Measurements from ENCODE around the gene LAIR1.

LAIR1 gene

GRCh38 chr19:54311486-54311885, 53.2 kb downstream of the LAIR1 start:
- H3K27ac Mint-ChIP-seq = no peak overlapping the region
- no peaks in the 10 kb centered on the region for H3K4me1 Mint-ChIP-seq
- TF ChIP-seq CTCF (IDR thresholded peaks at IDR 0.05; ENCODE audit: unreplicated experiment in 3 of 3) = no peak
- no peaks in the 10 kb centered on the region for H3K9me3 Mint-ChIP-seq
- H3K36me3 Mint-ChIP-seq (ENCODE audit: low read depth) = no peaks in the 10 kb centered on the region
- peaks cover 9% of the 10 kb centered on the region for H3K27me3 Mint-ChIP-seq (ENCODE audit: low read depth)
- no peak overlapping the region for H3K4me3 Mint-ChIP-seq

- no peak for TF ChIP-seq CTCF (IDR thresholded peaks at IDR 0.05; ENCODE audit: unreplicated experiment in 3 of 3)
Observed at GRCh38 chr19:54310543-54310942, 54.2 kb downstream of the LAIR1 start.

GRCh38 chr19:54309811-54310210, 54.9 kb downstream of the LAIR1 start:
- peaks cover 3% of the 10 kb centered on the region for H3K9me3 Mint-ChIP-seq
- TF ChIP-seq CTCF (IDR thresholded peaks at IDR 0.05; ENCODE audit: unreplicated experiment in 3 of 3) = no peak
- no peak overlapping the region for H3K4me3 Mint-ChIP-seq
- H3K36me3 Mint-ChIP-seq (ENCODE audit: low read depth) = no peaks in the 10 kb centered on the region
- no peak overlapping the region for H3K27ac Mint-ChIP-seq
- H3K27me3 Mint-ChIP-seq (ENCODE audit: low read depth) = peaks cover 12% of the 10 kb centered on the region
- no peaks in the 10 kb centered on the region for H3K4me1 Mint-ChIP-seq

More at GRCh38 chr19:54310543-54310942, 54.2 kb downstream of the LAIR1 start:
- Mint-ChIP-seq H3K27ac (no peak overlapping the region), H3K27me3 (ENCODE audit: low read depth) (peaks cover 9% of the 10 kb centered on the region), H3K9me3 (no peaks in the 10 kb centered on the region), H3K4me3 (no peak overlapping the region), H3K36me3 (ENCODE audit: low read depth) (no peaks in the 10 kb centered on the region), H3K4me1 (no peaks in the 10 kb centered on the region)

GRCh38 chr19:54307389-54308020, 57.2 kb downstream of the LAIR1 start:
- Mint-ChIP-seq H3K27me3 (ENCODE audit: low read depth) (peaks cover 7% of the 10 kb centered on the region), H3K4me3 (no peak overlapping the region), H3K9me3 (peaks cover 5% of the 10 kb centered on the region), H3K36me3 (ENCODE audit: low read depth) (no peaks in the 10 kb centered on the region), H3K4me1 (no peaks in the 10 kb centered on the region), H3K27ac (no peak overlapping the region)
- TF ChIP-seq CTCF (IDR thresholded peaks at IDR 0.05; ENCODE audit: unreplicated experiment in 3 of 3) = no peak

GRCh38 chr19:54305141-54305540, 59.6 kb downstream of the LAIR1 start:
- Mint-ChIP-seq H3K36me3 (ENCODE audit: low read depth) (no peaks in the 10 kb centered on the region), H3K9me3 (peaks cover 5% of the 10 kb centered on the region), H3K4me3 (no peak overlapping the region), H3K27me3 (ENCODE audit: low read depth) (peaks cover 12% of the 10 kb centered on the region), H3K4me1 (no peaks in the 10 kb centered on the region), H3K27ac (no peak overlapping the region)
- no peak for TF ChIP-seq CTCF (IDR thresholded peaks at IDR 0.05; ENCODE audit: unreplicated experiment in 3 of 3)

GRCh38 chr19:54302257-54302656, 62.5 kb downstream of the LAIR1 start:
- Mint-ChIP-seq H3K27me3 (ENCODE audit: low read depth) (peaks cover 19% of the 10 kb centered on the region), H3K27ac (no peak overlapping the region), H3K36me3 (ENCODE audit: low read depth) (no peaks in the 10 kb centered on the region), H3K9me3 (peaks cover 5% of the 10 kb centered on the region), H3K4me1 (no peaks in the 10 kb centered on the region), H3K4me3 (no peak overlapping the region)
- TF ChIP-seq CTCF (IDR thresholded peaks at IDR 0.05; ENCODE audit: unreplicated experiment in 3 of 3) = no peak
